NCI-H526 (cell line): ENCODE data around the gene MMEL1.
A peak's percentile ranks its signal among the peaks of the same experiment; 100 is the strongest.
"Not testable (repeated sequence)": the region's sequence is repeated elsewhere in the genome, so short reads cannot be mapped to it uniquely, and the experiment has no call there.

Experiments used
- DNase-seq, 2 experiments: peaks; one replicate each; lab custom pipeline; 2025; lab: John Stamatoyannopoulos, UW

Gene MMEL1

DNA sequence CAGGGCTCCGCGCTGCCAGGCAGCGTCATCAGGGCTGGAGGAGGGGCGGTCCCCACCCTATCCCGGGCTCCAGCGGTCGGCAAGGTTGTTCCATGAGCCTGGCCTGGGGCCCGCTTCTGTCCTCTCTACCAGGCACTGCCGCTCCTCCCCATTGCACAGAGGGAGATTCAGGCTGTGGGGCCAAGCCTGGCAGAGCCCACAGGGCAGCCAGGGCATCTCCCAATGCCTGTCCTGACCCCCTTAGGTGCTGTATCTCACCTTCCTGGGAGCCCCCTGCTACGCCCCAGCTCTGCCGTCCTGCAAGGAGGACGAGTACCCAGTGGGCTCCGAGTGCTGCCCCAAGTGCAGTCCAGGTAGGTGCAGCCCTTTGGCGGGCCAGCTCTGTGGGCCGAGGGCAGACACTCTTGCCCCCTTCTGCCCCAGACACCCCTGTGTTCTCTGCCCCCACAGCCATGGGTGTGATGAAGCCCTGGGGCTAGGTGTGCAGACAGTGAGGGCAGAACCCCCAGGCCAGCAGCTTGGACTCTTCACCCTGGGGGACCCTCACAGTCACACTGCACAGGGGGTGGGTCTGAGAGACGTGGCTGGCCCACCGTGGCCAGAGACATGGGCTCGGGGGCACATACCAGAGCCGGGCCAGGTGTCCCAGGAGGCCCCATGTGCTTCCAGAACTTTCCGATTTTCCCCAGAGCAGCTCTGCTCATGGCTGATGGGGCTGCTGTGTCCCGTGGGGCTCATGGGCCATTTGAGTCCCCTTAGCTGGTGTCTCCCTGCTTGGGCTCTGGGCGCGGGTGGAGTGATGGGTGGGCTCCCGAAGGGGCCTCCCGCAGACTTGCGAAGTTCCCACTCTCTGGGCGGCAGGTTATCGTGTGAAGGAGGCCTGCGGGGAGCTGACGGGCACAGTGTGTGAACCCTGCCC lies 75.1 kb downstream of the MMEL1 start:
- DNase-seq, result no peak

DNA sequence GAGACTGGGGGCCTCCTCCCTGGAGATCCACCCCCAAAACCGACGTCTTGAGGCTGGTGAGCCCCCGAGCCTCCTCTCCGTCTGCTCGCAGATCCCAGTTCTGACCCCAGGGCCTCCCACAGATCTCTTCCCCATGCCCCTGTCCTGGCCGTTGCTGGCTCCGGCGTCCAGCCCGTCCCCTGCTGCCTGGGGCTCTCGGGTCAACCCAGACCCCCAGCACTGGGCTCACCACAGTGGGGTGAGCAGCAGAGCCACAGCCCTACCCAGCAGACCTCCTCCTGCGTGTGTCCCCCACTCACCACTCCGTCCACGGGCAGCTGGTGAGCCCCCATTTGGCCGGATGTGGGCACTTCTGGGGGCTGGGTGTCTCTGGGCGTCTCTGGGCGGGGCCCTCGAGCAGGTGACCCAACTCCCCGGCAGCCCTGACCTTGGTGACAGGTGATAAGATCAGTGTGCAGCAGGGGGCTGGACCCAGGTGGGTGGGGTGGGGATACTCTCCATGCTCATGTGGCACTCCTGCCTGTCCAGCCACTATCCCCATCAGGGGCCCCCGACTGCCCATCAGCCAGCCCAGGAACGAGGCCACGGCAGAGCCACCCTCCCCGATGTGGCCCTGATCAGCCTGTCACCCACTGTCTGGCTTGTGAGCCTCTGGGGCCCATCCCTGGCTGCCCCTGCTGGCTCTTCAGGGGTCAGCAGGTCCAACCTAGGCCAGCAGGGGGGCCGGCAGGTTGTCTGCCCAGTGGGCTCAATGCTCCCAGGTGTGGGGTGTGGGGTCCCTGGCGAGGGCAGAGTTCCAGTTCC lies 75.9 kb downstream of the MMEL1 start:
- no peak for DNase-seq

DNA sequence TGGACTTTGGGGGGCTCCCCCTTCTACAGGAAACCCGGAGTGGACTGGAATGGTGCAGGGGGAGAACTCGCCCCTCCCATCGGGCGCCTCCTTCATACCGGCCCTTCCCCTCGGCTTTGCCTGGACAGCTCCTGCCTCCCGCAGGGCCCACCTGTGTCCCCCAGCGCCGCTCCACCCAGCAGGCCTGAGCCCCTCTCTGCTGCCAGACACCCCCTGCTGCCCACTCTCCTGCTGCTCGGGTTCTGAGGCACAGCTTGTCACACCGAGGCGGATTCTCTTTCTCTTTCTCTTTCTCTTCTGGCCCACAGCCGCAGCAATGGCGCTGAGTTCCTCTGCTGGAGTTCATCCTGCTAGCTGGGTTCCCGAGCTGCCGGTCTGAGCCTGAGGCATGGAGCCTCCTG lies 76.5 kb downstream of the MMEL1 start, which contains the start of gene TNFRSF14:
TSS of gene TNFRSF14 (plus strand) at position 95 of the 401 bp plus-strand sequence. CDS start at position 389, 294 bp downstream.
- no peak for DNase-seq

DNA sequence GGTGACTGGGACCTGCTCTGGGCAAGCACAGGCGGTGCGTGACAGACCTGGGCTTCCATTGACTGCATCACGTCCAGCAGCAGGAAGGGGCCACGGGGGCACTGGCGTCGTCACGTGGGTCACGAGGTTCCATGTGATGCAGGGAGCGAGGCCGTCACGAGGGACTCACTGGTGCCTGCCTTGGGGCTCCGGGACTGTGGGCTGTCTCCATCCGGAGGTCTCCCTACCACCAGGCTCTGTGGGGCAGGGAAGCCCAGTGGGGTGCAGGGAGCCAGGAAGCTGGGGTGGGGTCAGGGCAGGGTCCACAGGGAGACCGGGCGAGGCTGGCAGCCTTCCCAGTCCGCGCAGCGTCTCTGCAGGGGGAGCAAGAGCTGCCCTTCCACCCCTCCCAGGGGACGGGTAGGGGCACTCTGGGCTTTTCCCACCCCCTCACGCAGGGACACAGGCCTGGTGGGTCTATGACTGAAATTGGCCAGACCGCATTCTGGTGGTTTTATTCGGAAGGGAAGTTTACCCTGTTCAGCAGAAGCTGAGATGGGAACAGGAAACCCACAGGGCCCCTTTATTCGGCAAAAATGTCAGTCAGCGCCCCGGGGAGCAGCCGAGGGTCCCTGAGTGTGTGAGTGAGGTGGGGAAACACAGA lies 77.1 kb downstream of the MMEL1 start:
- DNase-seq, result no peak

DNA sequence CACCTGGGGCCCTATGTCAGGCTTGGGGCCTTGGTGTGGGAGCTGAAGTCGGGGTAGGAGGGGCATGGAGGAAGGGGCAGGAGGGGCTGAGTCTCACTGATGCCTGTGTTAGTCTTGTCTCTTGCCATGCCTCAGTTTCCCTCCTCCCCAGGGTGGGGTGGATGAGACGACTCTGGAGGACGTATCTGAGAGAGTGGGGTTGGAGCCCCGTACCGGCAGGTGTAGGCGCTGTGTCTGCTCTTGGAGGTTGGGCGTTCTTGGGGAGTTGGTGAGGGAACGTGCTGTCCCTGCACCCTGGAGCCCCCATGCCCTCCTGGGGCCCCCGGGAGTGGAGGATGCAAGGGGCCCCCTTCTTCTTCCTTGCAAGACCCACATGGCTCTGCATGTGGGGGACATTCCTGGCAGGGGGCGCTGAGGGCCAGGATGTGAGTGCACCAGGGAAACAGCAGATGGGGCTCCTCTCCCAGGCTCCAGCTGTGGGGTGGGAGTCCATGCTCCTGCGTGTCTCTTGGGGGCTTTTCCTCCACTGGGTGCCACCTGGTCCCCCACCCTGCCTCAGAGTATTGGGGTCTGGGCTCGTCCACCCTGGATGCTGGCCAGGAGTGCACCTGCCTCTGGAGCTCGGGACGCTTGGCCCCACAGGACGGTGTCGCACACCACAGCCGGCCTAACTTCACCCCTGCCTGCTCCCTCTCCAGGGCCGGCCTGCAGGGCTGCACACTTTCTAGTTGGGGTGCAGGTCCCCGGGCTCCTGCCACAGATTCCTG lies 78.0 kb downstream of the MMEL1 start:
- DNase-seq, result no peak

DNA sequence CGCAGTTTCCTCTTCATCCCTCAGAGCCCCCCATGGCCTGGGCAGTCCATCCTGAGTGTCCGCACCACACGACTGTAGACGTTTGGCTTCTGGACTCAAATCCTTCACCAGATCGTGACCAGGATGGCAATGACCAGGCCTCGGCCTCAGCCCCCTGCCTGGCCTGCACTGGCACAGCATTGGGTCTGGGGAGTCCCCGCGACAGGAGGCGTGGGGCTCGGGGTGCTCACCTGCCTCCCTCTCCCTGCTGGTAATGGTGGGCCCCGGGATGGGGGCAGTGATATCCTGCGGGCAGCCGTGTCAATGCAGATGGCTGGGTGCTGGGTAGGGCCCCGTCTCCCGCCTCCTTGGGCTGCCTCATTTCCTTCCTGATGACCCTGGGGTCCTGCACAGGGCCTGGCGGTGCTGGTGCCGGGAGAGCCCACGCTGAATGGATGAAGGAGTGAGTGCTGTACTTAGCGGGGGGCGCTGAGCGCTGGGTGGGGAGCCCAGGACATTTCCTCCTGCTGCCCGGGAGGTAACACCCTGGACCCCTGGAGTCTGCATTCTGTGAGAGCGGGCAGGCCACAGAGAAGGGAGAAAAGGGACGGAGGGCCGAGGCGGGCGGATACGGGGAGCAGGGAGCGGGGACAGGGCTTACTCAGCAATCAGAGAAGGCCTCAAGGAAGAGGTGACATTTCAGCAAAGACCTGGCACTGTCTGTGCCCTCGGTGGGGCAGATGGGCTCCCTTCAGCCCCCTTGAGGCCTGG lies 78.8 kb downstream of the MMEL1 start:
- DNase-seq, result no peak

DNA sequence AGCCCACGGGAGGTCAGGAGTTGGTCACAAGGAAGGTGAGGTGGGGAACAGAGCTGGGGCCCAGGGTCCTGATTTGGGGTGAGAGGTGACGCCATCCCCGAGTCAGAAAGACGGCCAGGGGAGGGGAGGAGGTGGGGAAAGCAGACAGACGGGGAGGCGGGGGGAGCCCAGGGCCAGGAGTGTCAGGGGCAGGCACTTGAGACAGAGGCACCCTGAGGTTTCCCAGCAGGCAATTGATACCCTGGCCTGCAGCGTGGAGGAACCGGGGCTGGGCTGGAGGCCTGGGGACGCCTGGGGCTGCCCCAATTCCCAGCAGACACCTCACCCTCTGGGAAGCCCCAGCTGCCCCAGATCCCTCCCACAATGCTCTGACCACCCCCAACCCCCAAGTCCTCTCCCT lies 79.7 kb downstream of the MMEL1 start:
- DNase-seq, result not testable (repeated sequence)

DNA sequence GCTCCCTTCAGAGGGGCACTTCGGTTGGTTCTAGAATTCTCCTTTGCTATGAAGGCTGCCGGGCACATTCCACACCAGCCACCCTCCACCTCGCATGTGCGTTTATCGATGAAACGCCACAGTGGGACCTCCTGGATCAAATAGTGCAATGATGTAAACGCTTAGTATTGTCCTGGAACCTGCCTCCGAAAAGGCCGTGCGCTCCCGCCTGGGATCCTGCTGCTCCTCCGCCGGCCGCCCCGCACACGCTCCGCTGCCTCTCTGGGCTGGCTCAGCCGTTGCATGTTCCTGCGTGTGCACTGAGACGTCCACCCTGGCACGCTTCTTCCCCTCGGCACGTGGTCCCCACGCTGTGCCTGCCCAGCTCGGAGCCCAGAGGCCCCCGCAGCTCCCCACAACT lies 80.6 kb downstream of the MMEL1 start:
- DNase-seq, result no peak

DNA sequence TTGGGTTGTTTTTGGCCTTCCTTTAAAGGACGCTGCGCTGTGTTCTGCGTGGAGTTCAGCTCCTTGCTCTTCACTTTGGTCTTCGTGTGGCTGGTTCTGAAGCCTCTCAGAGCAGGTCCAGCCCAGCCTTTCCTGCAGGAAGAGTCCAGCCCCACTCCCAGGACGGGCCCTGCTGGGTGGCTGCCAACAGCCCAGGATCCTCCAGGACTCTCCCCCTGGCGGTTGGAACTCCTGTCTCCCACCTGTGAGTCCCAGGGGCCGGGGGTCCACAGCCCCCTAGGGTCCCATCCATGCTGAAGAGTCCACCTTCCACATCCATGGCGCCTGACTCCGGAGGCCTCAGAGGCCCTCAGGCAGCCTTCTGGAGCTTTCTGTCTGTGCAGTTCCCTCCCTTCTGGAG lies 81.3 kb downstream of the MMEL1 start:
- not testable (repeated sequence) for DNase-seq

DNA sequence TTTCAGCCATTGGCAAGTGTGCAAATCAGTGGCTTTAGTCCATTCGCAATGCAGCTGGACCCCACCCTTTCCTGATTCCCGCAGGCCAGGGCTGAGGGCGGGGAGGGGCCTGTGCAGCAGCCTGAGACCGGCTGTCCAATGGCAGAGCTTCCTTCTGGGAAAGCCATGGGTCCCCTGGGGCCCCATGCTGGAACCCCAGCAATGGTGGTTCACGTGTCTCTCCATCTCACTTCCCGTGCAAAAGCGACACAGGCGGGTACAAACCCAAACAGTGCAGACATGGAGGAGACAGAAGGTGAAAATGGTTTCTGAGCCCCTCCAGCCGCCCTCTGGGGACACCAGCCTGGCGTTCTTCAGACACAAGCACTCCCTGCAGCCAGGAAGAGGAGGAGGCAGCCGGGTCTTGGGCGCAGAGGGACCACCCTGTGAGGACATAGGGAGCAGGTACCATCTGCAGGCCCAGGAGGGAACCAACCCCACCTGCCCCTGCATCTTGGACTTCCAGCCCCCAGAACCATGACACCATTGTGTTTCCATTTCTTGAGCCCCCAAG lies 82.4 kb downstream of the MMEL1 start:
- not testable (repeated sequence) for DNase-seq

DNA sequence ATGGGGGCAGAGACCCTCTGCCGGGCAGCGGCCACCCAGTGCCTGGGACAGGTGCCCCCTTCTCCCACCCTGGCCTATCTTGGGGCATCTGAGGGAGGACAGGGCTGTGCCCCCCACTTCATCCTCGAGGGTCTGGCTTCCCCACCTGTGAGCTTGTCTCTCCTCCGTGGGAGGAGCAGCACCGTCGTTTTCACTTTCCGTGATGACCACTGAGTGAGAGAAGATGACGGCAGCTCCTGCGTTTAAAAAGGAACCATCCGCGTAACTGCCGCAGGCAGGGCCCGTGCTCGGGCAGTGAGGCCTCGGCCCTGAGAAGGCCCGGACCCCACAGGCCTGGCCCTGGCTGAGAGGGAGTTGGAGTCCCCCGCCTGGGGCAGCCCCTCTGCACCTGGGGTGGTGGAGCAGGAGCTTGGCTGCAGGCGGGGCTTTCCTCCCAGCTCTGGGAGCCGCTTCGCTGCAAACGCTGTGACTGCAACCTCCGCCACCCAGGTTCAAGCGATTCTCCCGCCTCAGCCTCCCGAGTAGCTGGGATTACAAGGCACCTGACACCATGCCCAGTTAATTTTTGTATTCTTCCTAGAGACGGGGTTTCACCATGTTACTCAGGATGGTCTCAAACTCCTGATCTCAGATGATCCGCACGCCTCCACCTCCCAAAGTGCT lies 83.3 kb downstream of the MMEL1 start:
- not testable (repeated sequence) for DNase-seq

DNA sequence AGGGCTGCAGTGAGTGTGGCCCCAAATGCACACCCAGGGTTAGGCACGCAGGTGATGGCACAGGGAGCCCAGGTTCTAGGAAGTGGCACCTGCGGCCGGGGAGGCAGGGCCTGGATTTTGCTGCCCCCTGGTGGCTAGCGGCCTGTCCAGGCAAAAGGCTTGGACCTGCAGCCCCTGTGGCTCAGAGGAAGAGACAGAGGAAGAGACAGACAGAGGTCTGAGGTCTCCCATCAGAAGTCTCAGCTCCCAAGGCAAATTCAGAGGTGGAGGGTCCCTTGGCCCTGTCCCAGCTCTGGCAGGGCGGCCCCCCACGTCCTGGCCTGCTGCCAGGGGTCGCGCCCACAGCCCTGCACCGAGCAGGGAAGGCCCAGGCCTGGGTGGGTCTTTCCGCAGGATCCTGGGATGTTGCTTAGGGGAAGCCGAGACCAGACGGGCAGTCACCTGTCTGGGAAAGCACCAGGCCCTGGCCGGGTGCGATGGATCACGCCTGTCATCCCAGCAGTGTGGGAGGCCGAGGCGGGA lies 84.7 kb downstream of the MMEL1 start:
- DNase-seq, result peak; percentile 58 to 88

DNA sequence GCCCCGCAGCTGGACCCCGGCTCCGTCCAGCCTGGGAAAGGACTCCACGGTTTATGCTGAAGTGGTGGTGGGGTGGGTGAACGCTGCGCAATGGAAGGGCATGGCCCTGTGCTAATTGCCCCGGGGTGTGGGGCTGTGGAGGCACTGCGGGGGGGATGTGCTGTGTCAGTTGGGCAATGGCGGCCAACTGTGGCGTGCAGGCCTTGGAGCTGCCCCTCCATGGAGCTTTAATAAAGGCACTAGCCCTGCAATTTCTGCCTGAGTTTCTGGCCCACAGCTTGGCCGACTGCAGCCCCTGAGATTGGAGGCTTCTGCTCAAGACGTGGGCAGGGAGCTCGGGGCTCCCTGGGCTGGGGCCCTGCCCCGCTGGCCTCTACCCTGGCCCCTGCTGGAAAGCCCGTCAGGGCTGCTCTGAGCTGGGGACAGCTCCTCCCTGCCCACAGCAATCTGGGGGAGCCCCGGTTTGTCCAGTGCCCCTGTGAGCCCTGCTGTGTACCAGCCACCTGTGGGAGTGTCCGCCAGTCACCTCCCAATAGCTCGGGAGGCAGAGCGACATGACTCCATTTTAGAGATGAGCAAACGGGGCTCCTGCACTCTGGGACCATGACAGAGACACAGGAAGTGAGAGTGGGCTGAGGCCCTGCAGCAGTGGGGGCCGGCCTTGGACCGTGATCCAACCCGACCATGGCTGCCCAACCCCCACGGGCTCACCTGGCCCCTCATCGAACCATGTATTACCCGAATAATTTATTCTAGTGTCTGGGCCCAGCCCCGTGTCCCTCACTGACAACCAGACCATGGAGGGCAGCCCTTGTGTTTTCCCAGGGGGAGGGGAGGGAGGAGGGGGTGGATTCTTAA lies 85.4 kb downstream of the MMEL1 start:
- DNase-seq, result peak in 1 of 2 experiments; percentile 36

DNA sequence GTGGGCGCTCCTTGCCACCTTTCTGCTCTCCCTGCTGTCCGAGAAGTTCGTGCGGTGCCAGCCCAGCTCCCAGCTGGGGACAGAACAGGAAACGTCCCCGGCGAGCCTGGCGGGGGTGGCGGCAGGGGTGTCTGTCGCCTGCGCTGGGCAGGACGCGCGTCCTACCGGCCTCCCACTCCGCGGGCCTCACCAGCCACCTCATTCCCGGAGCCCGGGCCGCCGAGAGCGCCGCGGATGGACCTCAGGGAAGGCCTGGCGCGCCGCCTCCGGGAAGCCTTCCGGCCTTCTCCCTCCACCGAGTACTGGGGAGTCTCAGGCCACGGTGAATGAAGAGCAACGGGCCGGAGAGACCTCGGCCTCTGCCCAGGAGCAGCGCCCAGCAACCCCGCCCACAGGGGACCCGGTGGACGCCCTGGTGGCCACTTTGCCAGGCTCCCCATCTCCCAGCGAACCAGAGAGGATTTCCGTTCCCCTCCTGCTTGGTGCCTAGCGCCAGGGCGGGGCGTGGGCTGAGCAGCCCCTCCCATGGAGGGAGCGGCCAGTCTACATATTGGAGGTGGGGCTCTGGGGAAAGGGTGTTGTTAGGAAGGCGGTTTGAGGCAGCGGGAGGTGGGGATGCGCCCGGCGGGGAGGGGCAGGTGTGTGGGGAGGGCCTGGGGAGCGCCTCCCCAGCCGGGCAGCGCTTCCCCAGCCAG lies 86.2 kb downstream of the MMEL1 start:
- peak; percentile 67 to 86 for DNase-seq

DNA sequence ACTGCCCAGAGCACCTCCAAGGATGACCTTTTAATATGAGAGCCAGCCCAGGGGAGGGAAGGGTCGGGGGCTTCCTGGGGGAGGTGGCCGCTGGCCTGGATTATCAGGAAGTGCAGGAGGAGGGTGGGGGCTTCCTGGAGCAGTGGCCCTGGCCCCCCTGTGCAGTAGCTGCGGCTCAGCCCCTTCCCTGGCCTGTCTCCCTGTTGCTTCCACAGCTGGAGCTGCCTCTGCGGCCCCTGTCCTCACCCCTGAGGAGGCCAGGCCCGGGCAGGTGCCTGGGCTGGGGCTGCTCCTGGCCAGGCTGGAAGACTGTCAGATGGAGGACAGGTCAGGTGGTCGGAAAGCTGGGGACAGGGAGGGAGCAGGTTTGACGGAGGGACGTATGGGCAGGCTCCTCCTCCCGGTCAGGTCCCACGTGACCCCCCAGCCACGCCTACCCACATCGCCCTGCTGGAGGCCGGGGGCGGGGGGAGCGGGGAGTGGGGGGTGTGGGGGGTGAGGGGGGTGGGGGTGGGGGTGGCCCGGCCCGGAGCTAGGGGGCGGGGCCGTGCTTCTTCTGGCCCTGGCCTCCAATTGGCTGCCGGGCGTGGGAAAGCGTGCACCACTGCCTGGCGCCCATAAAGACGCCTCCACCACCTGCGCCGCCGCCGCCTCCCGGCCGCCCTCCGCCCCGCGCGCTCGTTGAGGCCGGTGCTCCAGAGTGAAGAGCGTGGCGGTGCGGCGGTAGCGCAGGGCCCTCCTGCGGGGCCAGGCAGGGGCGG lies 86.9 kb downstream of the MMEL1 start:
- peak; percentile 74 to 93 for DNase-seq

DNA sequence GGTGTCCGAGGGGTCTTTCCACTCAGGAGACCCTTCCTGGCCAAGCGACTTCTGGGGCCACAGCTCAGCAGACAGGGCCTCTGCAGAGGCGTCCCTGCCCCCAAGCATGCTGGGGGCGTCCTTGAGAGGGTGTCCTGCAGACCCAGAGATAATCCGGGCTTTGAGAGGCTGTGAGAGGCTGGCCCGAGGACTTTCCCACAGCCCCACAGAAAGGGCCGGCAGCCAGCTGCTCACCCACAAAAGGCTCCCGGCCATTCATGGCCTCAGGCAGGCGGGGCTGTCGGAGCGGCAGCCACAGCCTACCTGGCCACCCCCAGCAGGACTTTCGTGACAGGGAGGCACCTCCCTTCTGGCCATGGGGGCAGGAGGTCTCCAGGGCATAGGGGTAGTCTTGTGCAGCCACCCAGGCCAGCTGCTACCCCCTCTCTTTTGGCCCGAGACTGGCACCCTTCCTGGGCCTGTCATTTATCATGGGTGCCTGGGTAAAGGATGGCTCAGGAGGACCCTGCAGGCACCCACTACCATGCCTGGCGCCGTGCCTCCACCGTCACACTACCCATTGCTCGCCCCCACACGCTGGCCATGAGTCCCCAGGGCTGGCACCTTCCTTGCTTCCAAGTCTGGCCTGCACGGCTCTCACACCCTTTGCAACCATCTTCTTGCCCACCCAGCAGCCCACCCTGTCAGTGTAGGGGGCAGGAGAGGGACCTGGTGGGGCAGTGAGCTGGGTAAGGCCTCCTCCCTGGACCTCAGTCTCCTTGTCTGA lies 87.8 kb downstream of the MMEL1 start:
- DNase-seq, result no peak
